Activated naive CD4-positive, alpha-beta T cell treated with anti-CD3 and anti-CD28 coated beads, Interleukin-2, amount 50 U/mL, for 72 hours (primary cell): ENCODE results near the gene CPPED1. TPM values are rescaled to one million over a fixed set of nuclear protein-coding genes. Genes with fewer than 3 reads are reported as not detected.

ENCODE experiments used
- ATAC-seq, 2 donors: fragments of 150-1000 bp; cut with Tn5 transposase; 2 replicates each; pipeline ENCODE4 v1.10.0; 2021; ENCODE audit warnings: mild to moderate bottlenecking in 2 of 2, moderate library complexity in 2 of 2
- DNase-seq, 2 donors: peaks; one replicate each; pipeline ENCODE4 v3.0.0; 2021 to 2022; ENCODE audit warnings: low spot score in 2 of 2
- H3K27ac Mint-ChIP-seq, 2 donors: one replicate each; pipeline ENCODE4 v1.8.0; 2022; ENCODE audit warnings: mild to moderate bottlenecking in 2 of 2, mixed read lengths in 2 of 2
- H3K36me3 Mint-ChIP-seq, 2 donors: one replicate each; pipeline ENCODE4 v1.8.0; 2022; ENCODE audit warnings: mixed read lengths in 2 of 2
- H3K9me3 Mint-ChIP-seq, 2 donors: one replicate each; pipeline ENCODE4 v1.8.0; 2022; ENCODE audit warnings: mixed read lengths in 2 of 2
- total RNA-seq, 2 donors: library from RNA; stranded (reverse); gene quantifications; one replicate each; pipeline ENCODE4 v1.2.3, GENCODE V29; 2022

CPPED1 gene
- total RNA-seq, 2 donors from 2014 or later = 11.6 to 16.4 TPM

DNA sequence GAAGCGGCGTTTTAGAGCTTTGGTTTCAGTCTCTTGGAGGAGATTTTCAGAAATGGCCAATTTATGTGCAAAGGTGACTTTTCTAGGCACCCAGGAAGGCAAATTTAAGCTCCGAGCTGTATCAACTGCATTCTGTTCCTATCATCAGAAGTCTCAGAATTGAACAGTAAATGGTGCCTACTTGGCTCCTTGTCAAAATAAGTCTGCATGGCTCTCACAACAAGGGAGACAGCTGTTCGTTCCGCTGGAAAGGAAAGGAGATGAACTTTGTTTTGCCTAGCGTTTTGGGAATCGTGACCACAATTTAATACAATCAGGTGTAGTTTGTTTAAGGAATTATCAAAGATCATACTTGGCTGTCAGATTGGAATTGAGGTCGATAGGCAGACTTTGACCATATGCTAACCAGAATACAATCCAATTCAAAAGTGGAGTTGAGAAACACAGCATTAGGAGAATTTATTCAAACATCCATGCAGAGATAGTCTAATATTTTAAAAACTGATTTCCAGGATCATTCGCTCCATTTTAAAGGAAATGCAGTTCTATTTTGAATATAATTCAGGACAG lies 139.4 kb downstream of the CPPED1 start:
- Mint-ChIP-seq H3K36me3 (peaks cover 41 to 47% of the 10 kb centered on the region in 2 donors), H3K9me3 (peaks cover 19 to 34% of the 10 kb centered on the region in 2 donors), H3K27ac (no peak overlapping the region)
- no peak for ATAC-seq
- DNase-seq = no peak

DNA sequence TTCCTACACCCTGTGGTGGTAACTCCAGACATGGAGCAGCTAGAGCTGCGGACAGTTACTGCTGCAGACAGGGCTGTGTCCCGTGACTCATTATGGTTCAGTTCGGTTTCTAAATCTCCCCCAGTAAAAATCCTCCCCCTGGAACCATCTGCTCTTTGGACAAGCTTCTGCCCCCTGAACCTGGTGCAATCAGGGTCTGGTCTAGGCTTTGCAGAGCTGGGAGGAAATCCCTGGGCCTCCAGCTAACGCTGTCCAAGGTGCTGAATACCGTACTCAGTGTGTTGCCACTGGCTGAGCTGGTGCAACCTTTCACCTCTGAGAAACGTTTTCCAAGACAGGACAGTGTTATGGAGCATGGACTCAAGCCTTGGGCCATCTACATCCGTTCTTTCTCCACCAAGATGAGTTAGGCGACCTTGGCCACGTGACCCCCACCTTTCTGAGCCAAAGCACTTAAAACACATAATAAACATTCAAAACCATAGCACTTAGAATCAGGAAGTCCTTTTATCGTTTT lies 142.0 kb downstream of the CPPED1 start:
- peak in 1 of 2 donors; percentile 35 for DNase-seq
- Mint-ChIP-seq H3K36me3 (peaks cover 23 to 29% of the 10 kb centered on the region in 2 donors), H3K9me3 (peaks cover 16 to 20% of the 10 kb centered on the region in 2 donors), H3K27ac (no peak overlapping the region)
- ATAC-seq = no peak

- DNase-seq (no peak), ATAC-seq (no peak)
- peaks cover 15 to 16% of the 10 kb centered on the region in 2 donors for H3K9me3 Mint-ChIP-seq
- H3K27ac Mint-ChIP-seq = no peak overlapping the region
- H3K36me3 Mint-ChIP-seq = peaks cover 17 to 27% of the 10 kb centered on the region in 2 donors
Observed at GRCh38 chr16:12659871-12660270, 143.8 kb downstream of the CPPED1 start.

DNA sequence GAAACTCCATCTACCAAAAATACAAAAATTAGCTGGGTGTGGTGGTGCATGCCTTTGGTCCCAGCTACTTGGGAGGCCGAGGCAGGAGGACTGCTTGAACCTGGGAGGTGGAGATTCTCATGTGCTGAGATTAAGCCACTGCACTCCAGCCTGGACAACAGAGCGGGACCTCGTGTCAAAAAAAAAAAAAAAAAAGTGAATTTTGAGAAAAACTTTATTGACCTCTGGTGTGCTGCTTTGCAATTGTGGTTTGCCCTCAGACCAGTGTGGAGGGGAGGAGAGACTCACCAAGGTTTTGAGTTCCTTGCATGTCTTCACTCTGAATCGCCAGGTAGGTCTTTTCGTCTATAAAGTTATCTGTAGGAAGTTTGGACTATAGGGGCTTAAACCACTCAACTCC lies 145.2 kb downstream of the CPPED1 start:
- Mint-ChIP-seq H3K36me3 (peaks cover 5 to 16% of the 10 kb centered on the region in 2 donors), H3K27ac (no peak overlapping the region), H3K9me3 (peaks cover 9 to 16% of the 10 kb centered on the region in 2 donors)
- DNase-seq (no peak), ATAC-seq (no peak)

- H3K9me3 Mint-ChIP-seq = peaks cover 9 to 16% of the 10 kb centered on the region in 2 donors
- H3K27ac Mint-ChIP-seq = no peak overlapping the region
- H3K36me3 Mint-ChIP-seq = peaks cover 5 to 6% of the 10 kb centered on the region in 2 donors
- DNase-seq = no peak
- no peak for ATAC-seq
Observed at GRCh38 chr16:12655537-12655936, 148.2 kb downstream of the CPPED1 start.

GRCh38 chr16:12653820-12654392 lies 149.8 kb downstream of the CPPED1 start:
- ATAC-seq = no peak
- peaks cover 3 to 5% of the 10 kb centered on the region in 2 donors for H3K36me3 Mint-ChIP-seq
- DNase-seq = no peak
- H3K9me3 Mint-ChIP-seq = peaks cover 10% of the 10 kb centered on the region in 2 donors
- no peak overlapping the region for H3K27ac Mint-ChIP-seq

DNA sequence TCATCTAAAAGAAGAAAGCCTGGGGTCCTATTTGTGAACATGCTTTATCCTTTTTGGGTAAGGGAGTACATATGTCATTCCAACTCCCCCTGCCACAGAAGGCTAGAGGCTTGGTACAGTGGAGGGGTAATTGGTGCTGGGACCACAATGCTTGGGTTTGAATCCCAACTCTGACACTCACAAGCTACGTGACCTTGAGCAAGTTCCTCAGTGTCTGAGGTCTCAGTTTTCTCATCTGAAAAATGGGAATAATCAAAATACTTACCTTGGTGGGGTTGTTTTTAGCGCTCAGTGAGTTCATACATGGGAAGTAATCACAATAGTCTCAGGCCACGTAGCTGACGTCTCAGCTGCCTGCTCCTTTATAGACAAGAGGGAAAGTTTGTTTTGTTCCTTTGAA lies 150.8 kb downstream of the CPPED1 start:
- no peak overlapping the region for H3K27ac Mint-ChIP-seq
- DNase-seq (no peak), ATAC-seq (no peak)
- H3K36me3 Mint-ChIP-seq = peaks cover 5 to 9% of the 10 kb centered on the region in 2 donors
- peaks cover 11 to 13% of the 10 kb centered on the region in 2 donors for H3K9me3 Mint-ChIP-seq

DNA sequence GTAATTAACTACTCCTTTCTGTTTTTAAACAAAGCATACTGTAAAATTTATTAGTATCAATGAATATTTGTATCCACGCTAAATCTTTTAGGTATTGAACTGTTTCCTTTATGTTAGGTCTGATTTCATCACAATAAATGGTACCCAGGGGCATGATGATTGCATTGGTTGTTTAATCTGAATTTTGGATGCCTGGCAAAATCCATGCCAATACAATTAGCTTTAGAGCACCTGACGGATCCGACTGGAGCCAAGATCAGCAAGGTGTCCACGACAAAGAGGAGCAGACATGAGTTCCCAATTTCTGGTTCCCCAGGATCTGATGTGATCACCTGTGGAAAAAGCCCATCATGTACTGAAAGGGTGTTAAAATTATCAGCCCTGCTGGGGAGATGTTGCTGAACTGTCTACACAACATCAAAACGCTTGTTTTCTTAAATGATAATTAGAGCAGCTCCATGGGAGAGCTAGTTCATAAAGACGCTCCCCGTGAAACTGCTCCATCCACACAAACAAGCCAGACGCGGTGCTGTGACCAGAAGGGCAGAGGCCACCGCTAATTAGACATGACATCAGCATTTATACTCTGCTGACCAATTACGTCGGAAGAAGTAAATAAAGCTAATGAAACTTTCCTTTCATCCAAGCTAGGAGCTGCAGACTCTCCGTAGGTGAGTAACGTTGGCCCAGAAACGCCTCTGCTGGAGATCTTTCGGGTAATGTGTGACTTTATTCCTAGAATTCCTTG lies 151.7 kb downstream of the CPPED1 start:
- Mint-ChIP-seq H3K36me3 (peaks cover 5 to 14% of the 10 kb centered on the region in 2 donors), H3K27ac (no peak overlapping the region), H3K9me3 (peaks cover 11 to 12% of the 10 kb centered on the region in 2 donors)
- ATAC-seq (no peak), DNase-seq (no peak)

GRCh38 chr16:12649356-12649755 lies 154.3 kb downstream of the CPPED1 start:
- Mint-ChIP-seq H3K27ac (peak overlapping the region in 1 of 2 donors; percentile 25), H3K9me3 (peaks cover 11 to 12% of the 10 kb centered on the region in 2 donors), H3K36me3 (peaks cover 5 to 14% of the 10 kb centered on the region in 2 donors)
- no peak for DNase-seq
- no peak for ATAC-seq

GRCh38 chr16:12646490-12647274 lies 157.0 kb downstream of the CPPED1 start:
- peak overlapping the region; percentile 97 to 98 for H3K27ac Mint-ChIP-seq
- H3K36me3 Mint-ChIP-seq = peaks cover 5 to 19% of the 10 kb centered on the region in 2 donors
- ATAC-seq (peak; percentile 88 to 90), DNase-seq (peak; percentile 29 to 74)
- H3K9me3 Mint-ChIP-seq = peaks cover 12 to 14% of the 10 kb centered on the region in 2 donors

- Mint-ChIP-seq H3K36me3 (peaks cover 5 to 19% of the 10 kb centered on the region in 2 donors), H3K9me3 (peaks cover 12 to 14% of the 10 kb centered on the region in 2 donors), H3K27ac (peak overlapping the region; percentile 97 to 98)
- DNase-seq = no peak
- no peak for ATAC-seq
Observed at GRCh38 chr16:12646098-12646489, 157.6 kb downstream of the CPPED1 start.

GRCh38 chr16:12643034-12643455 lies 160.6 kb downstream of the CPPED1 start:
- peaks cover 0 to 11% of the 10 kb centered on the region in 2 donors for H3K36me3 Mint-ChIP-seq
- H3K27ac Mint-ChIP-seq = peak overlapping the region in 1 of 2 donors; percentile 8
- DNase-seq = no peak
- no peak for ATAC-seq
- peaks cover 5 to 8% of the 10 kb centered on the region in 2 donors for H3K9me3 Mint-ChIP-seq

DNA sequence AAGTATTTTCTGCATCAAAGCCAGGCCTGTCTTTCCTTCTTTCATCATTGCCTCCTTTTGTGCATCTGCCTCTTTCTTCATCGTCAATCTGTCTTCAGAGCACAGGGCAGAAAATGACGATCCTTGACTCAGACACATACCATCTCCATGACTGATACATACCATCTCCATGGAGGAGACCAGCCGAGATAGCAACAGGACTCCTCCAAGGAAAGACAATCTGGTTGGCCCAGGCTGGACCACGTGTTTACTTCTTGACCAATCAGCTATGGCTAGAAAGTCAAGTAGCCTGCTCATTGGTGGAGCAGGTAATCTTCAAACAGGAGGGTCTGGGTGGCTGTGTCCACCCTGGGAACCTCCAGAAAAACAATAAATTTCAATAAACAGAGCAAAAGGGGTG lies 164.6 kb downstream of the CPPED1 start:
- DNase-seq (no peak), ATAC-seq (no peak)
- H3K36me3 Mint-ChIP-seq = peaks cover 0 to 5% of the 10 kb centered on the region in 2 donors
- peaks cover 0 to 3% of the 10 kb centered on the region in 2 donors for H3K9me3 Mint-ChIP-seq
- peak overlapping the region in 1 of 2 donors; percentile 65 for H3K27ac Mint-ChIP-seq

DNA sequence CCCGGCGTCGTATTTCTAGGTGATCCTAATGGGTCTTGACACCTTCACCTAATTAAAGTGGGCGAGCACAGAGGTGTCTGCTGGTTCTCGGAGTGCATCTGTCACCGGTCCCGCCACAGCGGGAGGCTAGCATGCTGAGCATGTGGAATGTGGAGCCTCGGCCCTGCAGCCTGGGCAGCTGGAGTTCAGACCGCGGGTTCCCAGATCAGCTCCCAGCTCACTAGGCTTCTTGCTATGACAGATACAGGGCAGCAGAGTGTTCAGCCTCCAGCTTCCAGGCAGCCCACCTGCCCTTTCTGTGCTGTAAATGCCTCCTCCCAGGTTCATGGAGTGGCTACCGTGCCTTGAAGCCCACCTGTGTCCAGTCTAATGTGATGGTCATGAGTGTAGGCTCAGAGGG lies 166.7 kb downstream of the CPPED1 start:
- no peak for DNase-seq
- no peaks in the 10 kb centered on the region for H3K9me3 Mint-ChIP-seq
- no peak overlapping the region for H3K27ac Mint-ChIP-seq
- no peaks in the 10 kb centered on the region for H3K36me3 Mint-ChIP-seq
- ATAC-seq = no peak

GRCh38 chr16:12629271-12629670 lies 174.4 kb downstream of the CPPED1 start:
- ATAC-seq (no peak), DNase-seq (no peak)
- no peak overlapping the region for H3K27ac Mint-ChIP-seq
- H3K9me3 Mint-ChIP-seq = no peaks in the 10 kb centered on the region
- no peaks in the 10 kb centered on the region for H3K36me3 Mint-ChIP-seq

DNA sequence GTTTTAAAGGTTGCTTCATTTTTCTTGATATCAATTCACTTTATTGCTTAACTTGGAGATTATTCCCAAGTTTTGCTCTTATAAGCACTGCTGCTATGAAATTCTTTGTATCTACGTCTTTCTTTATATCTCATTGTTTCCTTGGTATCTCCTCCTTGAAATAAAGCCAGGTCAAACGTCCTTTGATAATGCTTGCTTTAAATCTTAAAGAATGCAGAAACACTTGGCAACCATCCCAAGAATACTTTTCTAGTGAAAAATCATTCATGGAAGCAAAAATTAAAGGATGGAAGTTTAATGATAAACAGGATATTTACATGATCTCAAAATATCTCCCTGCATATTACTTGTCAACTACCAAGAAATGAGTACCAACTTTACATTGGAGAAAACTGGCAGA lies 175.2 kb downstream of the CPPED1 start:
- ATAC-seq = no peak
- Mint-ChIP-seq H3K27ac (no peak overlapping the region), H3K36me3 (no peaks in the 10 kb centered on the region), H3K9me3 (no peaks in the 10 kb centered on the region)
- DNase-seq = no peak
